Measurements from ENCODE around the gene WFDC12.
A peak's percentile ranks its signal among the peaks of the same experiment; 100 is the strongest.

Gene WFDC12

DNA sequence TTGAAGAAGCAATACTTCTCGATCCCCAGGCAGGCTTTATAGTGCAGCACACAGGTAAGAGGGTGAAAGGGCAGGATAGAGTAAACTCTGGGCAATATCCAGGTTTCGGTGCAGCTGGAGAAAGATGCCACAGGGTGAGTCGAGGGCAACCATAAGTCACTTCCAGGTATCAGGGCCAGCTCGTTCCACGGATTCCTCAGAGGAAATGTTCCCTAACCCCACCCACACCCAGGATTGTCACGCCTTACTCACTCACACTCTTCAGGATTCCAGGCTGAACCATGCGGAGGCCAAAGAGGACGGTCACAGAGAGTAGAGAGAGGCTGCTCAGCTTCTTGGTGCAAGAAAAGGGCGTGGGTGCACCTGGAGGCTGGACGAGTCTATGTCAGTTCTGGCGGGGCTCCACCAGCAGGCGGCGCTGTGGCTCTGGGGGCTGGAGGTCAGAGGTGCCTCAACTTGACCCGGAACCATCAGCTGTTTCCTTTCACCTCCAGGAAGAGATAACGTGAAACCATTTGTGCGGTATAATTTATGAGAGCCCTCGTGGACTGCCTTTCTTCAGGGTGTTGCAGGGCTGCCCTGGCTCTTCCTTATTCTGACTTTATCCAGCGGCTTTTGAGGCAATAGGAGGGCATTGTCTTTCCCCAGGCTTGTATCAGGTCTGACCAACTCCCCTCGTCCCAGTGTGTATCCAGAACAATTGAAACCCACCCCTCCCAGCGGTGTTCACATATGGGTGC, 14.5 kb upstream of the WFDC12 start:
- no peak overlapping the region for H3K4me3 ChIP-seq (replicated peaks in 1 of 2; ENCODE audit: low read depth in 2 of 2, low read length in 2 of 2)
- peak; percentile 16 to 31 for DNase-seq (ENCODE audit: low read depth in 2 of 2)

DNA sequence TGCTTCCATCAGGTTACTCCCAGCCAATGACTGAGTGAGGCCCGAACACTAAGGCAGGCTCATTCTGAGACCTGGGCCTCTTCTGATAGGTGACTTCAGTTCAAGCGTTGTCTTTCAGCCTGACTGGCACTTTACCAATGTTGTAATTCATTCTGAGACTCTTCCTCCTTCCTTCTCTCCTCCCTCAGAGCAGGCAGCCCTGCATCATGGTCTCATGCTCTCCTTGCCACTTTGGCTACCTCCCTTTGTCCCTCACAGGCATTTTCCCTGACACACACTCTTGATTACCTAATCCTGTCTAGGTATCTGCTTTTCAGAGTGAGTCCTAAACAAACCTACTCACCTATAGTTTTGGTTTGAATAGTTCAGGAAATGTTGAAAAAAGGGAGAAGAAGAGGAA, 12.6 kb upstream of the WFDC12 start:
- TF ChIP-seq, protein P1, sequence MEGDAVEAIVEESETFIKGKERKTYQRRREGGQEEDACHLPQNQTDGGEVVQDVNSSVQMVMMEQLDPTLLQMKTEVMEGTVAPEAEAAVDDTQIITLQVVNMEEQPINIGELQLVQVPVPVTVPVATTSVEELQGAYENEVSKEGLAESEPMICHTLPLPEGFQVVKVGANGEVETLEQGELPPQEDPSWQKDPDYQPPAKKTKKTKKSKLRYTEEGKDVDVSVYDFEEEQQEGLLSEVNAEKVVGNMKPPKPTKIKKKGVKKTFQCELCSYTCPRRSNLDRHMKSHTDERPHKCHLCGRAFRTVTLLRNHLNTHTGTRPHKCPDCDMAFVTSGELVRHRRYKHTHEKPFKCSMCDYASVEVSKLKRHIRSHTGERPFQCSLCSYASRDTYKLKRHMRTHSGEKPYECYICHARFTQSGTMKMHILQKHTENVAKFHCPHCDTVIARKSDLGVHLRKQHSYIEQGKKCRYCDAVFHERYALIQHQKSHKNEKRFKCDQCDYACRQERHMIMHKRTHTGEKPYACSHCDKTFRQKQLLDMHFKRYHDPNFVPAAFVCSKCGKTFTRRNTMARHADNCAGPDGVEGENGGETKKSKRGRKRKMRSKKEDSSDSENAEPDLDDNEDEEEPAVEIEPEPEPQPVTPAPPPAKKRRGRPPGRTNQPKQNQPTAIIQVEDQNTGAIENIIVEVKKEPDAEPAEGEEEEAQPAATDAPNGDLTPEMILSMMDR (IDR thresholded peaks at IDR 0.05; ENCODE audit: low read depth, low read length), result no peak
- DNase-seq (ENCODE audit: low read depth in 2 of 2), result no peak
- no peak overlapping the region for H3K4me3 ChIP-seq (replicated peaks in 1 of 2; ENCODE audit: low read depth in 2 of 2, low read length in 2 of 2)

More for the DNA sequence above, 14.5 kb upstream of the WFDC12 start:
- TF ChIP-seq, protein P1 (IDR thresholded peaks at IDR 0.05; ENCODE audit: low read depth, low read length), result peak; percentile 80

DNA sequence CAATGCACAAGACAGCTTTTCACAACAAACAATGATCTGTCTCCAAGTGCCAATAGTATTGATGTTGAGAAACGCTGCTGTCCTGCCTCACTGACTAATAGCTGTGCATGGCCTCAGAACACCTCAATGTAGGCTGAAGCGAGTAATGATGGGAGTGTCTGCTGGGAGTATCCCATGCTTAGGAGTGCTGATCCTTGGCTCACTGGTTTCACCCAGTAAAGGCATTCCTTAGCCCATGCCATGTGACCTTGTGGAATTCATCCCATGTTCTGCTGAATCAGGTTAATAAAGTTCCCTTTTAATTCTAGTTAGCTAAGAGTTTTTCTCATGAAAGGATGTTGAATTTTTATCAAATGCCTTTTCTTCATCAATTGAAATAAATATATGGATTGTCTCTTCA, 3.8 kb upstream of the WFDC12 start:
- H3K4me3 ChIP-seq (replicated peaks in 1 of 2; ENCODE audit: low read depth in 2 of 2, low read length in 2 of 2), result no peak overlapping the region
- TF ChIP-seq, protein P1 (IDR thresholded peaks at IDR 0.05; ENCODE audit: low read depth, low read length), result no peak
- DNase-seq (ENCODE audit: low read depth in 2 of 2), result no peak

DNA sequence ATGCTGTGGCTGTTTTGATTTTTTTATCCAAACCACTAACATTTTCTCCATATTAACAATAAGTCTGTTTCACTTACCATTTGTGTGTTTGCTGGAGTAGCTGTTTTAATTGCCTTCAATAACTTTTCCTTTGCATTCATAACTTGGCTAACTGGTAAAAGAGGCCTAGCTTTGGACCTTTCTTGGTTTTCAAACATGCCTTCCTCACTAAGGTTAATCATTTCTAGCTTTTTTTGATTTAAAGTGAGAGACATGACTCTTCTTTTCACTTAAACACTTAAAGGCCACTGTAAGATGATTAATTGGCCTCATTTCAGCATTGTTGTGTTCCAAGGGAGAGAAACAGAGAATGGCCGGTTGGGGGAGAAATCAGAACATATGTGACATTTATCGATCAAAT, 2.9 kb downstream of the WFDC12 start:
- no peak for DNase-seq (ENCODE audit: low read depth in 2 of 2)
- TF ChIP-seq, protein P1 (IDR thresholded peaks at IDR 0.05; ENCODE audit: low read depth, low read length), result no peak

DNA sequence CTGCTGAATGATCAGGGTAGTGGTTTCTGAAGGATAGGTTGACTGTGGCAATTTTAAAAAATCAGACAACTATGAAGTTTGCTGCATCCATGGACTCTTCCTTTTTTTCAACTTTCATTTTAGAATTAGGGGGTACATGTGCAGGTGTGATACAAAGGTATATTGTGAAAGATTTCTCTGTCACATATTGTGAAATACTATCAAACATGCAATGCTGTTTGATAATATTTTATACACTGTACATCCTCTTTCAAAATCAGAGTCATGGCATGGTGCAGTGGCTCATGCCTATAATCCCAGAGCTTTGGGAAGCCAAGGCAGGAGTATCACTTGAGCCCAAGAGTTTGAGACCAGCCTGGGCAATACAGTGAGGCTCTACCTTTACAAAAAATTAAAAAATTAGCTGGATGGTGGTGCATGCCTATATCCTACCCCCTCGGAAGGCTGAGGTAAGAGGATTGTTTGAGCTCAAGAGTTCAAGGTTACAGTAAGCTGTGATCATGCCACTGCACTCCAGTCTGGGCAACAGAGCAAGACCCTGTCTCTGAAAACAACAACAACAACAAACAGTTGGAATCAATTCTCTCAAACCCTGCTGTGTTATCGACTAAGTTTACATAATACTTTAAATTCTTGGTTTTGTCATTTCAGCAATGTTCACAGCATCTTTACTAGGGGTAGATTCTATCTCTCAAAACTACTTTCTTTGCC, 4.6 kb downstream of the WFDC12 start:
- H3K4me3 ChIP-seq (replicated peaks in 1 of 2; ENCODE audit: low read depth in 2 of 2, low read length in 2 of 2), result no peak overlapping the region
- DNase-seq (ENCODE audit: low read depth in 2 of 2), result no peak
- TF ChIP-seq, protein P1 (IDR thresholded peaks at IDR 0.05; ENCODE audit: low read depth, low read length), result no peak

More for the DNA sequence above, 2.9 kb downstream of the WFDC12 start:
- H3K4me3 ChIP-seq (replicated peaks in 1 of 2; ENCODE audit: low read depth in 2 of 2, low read length in 2 of 2), result no peak overlapping the region

DNA sequence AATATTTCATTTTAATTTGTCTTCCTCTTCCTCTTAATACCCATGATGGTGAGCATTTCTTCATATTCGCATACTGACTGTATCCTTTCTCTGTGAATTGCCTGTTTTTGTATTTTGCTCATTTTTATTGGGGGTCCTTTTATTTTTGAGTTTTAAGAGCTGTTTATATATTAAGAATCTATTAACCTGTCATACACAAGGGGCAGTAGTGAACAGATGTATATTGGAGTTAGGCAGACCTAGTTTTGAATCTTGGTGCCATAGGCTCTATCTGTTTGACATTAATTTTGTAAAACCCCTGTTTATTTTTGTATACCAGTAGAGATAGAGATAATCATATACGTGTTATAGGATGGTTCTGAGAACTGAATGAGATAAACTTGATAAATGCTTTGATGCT, 6.2 kb downstream of the WFDC12 start:
- DNase-seq (ENCODE audit: low read depth in 2 of 2), result no peak
- TF ChIP-seq, protein P1 (IDR thresholded peaks at IDR 0.05; ENCODE audit: low read depth, low read length), result peak; percentile 16

More for the DNA sequence above, 6.2 kb downstream of the WFDC12 start:
- H3K4me3 ChIP-seq (replicated peaks in 1 of 2; ENCODE audit: low read depth in 2 of 2, low read length in 2 of 2), result no peak overlapping the region

All from cardiac fibroblast (primary cell).